B cell (primary cell): Measurements from ENCODE around the gene NPHP4.

Experiments
- EZH2 ChIP-seq: IDR thresholded peaks from 2 replicates; pipeline ENCODE4 v1.6.1; 2012; ENCODE audit warnings: borderline replicate concordance, low read depth, mild to moderate bottlenecking, moderate library complexity, low read length; ENCODE audit not compliant: insufficient read depth, poor library complexity, severe bottlenecking
- TF ChIP-seq, protein P1 (sequence below): fragments of 200-600 bp; IDR thresholded peaks from one replicate; pipeline ENCODE4 v1.8.0; 2022; ENCODE audit warnings: antibody characterized with exemption, mild to moderate bottlenecking

DNA sequence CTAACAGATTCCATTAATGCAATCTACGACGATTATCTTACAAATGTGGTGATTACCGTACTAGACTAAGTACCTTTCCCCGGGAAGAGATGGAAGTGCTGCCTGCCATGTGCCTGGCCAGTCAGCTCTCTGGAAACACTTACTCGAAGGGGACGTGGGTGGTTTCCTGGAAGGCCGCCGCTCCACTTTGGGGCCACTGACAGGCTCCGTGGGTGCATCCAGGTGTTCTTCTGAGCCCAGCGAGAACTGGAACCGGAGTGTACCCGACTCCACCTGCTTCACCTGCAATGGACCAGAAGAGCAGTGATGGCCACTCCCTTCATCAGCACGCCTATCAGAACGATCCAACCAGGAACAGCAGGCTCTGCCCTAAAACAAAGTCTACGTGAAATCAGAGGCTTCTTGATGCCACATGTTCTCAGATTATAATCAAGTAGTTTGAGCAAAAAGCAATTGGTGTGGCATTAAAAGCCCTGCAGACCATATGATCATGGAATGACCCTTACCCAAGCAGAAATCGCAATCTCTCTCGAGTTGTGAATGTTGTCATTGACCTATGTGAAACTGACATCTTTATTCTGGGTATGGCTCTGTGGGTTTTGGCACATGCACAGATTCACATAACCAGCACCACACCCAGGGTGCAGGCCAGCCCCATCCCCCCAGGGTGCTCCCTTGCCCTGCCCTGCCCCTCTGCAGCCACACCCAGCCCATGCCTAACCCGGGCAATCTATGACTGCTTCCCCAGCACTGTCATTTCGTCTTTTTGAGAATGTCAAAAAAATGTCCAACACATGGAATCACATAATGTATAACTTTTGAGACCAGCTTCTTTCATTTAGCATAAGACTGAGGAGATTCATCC lies 64.5 kb downstream of the NPHP4 start:
- no peak for TF ChIP-seq EZH2
- TF ChIP-seq, protein P1, sequence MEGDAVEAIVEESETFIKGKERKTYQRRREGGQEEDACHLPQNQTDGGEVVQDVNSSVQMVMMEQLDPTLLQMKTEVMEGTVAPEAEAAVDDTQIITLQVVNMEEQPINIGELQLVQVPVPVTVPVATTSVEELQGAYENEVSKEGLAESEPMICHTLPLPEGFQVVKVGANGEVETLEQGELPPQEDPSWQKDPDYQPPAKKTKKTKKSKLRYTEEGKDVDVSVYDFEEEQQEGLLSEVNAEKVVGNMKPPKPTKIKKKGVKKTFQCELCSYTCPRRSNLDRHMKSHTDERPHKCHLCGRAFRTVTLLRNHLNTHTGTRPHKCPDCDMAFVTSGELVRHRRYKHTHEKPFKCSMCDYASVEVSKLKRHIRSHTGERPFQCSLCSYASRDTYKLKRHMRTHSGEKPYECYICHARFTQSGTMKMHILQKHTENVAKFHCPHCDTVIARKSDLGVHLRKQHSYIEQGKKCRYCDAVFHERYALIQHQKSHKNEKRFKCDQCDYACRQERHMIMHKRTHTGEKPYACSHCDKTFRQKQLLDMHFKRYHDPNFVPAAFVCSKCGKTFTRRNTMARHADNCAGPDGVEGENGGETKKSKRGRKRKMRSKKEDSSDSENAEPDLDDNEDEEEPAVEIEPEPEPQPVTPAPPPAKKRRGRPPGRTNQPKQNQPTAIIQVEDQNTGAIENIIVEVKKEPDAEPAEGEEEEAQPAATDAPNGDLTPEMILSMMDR: no peak
